ENCODE measurements around the gene ALOX15B.

ALOX15B gene

GRCh38 chr17:8080208-8080798 lies 41.4 kb downstream of the ALOX15B start:
- DNase-seq (ENCODE audit: low read depth): no peak

DNA sequence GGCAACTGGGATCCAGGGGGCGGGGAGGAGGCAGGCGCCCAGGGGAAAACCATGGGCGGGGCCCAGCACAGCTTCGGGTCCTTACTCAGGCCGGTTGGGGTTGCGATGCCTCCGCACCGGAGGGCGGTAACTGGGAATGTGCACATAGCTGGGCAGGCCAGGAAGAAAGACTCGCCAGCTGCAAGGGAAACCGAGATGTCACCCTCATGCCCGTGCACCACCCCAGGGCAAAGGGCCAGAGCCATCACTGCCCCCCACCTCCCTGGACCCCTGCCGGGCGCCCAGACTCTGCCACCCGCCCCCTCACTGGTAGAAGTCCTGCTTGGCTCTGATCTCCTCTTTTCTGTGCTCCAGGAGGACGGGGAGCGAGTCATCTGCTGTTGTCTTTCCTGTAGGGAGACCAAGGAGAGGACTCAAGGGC lies 42.0 kb downstream of the ALOX15B start:
- DNase-seq (ENCODE audit: low read depth): no peak

- DNase-seq (ENCODE audit: low read depth): no peak
Observed at GRCh38 chr17:8081876-8082275, 43.0 kb downstream of the ALOX15B start.

GRCh38 chr17:8082292-8082691 lies 43.4 kb downstream of the ALOX15B start:
- DNase-seq (ENCODE audit: low read depth): no peak

DNA sequence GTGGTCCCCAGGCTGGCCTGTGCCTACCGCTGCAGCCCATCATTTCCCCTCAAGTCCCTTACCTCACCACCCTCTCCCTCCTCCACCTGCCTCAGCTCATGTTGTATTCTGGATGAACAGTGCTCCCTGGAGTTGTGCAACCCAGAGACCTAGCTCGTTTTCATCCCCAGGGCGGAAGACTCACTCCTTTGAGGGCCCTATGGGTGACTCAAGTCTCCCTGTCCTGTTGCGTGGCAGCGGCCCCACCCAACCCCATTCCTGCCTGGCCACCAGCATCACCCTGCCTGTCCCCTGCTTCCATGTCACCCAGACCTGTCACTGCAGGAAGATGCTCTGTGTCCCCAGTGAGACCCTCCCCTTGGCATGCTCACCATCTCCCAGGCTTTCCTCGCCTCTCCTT lies 45.4 kb downstream of the ALOX15B start:
- DNase-seq (ENCODE audit: low read depth): no peak

DNA sequence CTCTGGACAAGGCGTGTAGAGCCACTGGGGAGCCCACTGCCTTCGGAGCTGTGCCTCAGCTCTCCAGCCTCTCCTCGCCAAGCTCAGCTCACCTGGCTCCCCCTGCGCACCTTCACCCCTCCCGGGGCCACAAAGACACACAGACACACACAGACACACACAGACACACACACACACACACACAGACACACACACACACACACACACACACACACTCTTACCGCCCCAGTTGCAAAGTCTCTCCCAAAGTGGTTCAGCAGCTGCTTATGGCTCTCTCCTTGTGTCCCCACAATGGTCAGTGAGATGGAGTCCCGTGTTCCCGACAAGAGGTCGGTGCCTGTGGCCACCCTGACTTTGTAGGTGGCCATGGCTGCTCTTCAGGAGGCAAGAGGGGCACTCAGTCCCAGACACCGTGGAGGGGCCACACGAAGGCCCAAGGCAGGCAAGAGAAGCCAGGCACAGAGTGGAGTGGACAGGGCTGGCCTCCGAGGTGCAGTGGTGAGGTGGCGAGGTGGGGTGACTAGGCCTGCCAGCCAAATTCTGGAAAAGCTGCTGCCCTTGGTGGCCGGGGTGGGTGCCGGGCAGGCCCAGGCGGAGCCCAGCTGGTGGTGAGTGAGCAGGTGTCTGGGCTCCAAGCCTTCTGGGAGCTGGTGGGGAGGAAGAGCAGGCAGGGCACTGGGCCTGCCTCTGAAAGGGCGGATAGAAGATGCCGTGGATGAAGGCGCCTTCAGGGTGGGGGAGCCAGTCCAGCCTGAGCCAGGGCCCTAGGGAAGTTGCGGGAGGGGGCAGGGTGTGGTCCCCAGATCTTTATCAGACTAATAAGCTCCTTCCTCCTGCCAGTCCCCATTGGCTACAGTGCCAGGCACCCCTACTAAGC lies 48.5 kb downstream of the ALOX15B start, which contains the start of gene ALOX12B:
Gene ALOX12B (minus strand): TSS at position 642 of the 877 bp plus-strand sequence. CDS start 274 bp downstream, at position 368.
- no peak for DNase-seq (ENCODE audit: low read depth)

DNA sequence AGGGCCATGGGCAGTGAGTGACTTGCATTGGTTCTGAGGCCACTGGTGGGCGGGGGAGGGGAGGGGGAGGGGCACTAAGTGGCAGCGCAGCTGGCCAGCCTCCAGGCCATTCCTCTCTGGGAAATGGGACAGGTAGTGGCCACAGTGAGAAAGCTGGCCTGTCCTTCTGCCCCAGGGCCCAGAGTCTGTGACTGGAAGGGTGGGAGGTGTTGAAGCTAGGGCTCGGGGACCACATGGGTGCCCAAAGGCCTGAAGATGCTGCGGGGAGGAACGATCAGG lies 49.0 kb downstream of the ALOX15B start:
- DNase-seq (ENCODE audit: low read depth): no peak

- no peak for DNase-seq (ENCODE audit: low read depth)
Observed at GRCh38 chr17:8089728-8090127, 50.9 kb downstream of the ALOX15B start.

GRCh38 chr17:8091033-8091687 lies 52.3 kb downstream of the ALOX15B start:
- no peak for DNase-seq (ENCODE audit: low read depth)

GRCh38 chr17:8095361-8095760 lies 56.5 kb downstream of the ALOX15B start:
- no peak for DNase-seq (ENCODE audit: low read depth)

- DNase-seq (ENCODE audit: low read depth): no peak
Observed at GRCh38 chr17:8096541-8096940, 57.7 kb downstream of the ALOX15B start.
